ENCODE results near the gene MYO10. TPM values are rescaled to one million over a fixed set of nuclear protein-coding genes. Genes with fewer than 3 reads are reported as not detected.

MYO10 gene
- total RNA-seq, 2 experiments from 2014 or later: 0.03 to 1.7 TPM

DNA sequence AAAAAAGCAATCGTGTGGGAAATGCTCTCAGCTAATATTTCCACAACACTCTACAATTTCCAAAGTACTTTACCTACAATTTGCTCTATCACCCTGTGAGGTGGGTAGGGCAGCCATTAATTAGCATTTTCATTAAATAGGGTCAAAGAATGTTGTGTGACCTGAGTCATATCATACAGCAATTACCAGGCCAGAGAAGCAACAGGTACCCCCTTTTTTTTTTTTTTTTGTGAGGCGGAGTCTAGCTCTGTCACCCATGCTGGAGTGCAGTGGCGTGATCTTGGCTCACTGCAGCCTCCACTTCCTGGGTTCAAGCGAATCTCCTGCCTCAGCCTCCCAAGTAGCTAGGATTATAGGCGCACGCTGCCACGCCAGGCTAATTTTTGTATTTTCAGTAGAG is 210.5 kb downstream of the MYO10 start:
- Histone ChIP-seq H3K4me2 (ENCODE audit: low read length) (no peak overlapping the region), H3K4me1 (ENCODE audit: insufficient read depth, low read length, poor library complexity, severe bottlenecking) (peaks cover 3% of the 10 kb centered on the region), H3K4me3 (ENCODE audit: low read depth, low read length, poor library complexity, severe bottlenecking) (no peak overlapping the region), H3K36me3 (ENCODE audit: insufficient read depth, low read length) (no peaks in the 10 kb centered on the region), H3K27ac (ENCODE audit: low read depth, low read length, poor library complexity, severe bottlenecking) (no peak overlapping the region), H3K79me2 (ENCODE audit: insufficient read depth, low read depth, low read length) (no peaks in the 10 kb centered on the region), H3K9me3 (ENCODE audit: low read length) (no peaks in the 10 kb centered on the region), H2AFZ (ENCODE audit: low read length) (no peak overlapping the region), H3K9me2 (ENCODE audit: insufficient read depth, low read length) (no peaks in the 10 kb centered on the region), H4K20me1 (ENCODE audit: insufficient read depth, low read length) (no peaks in the 10 kb centered on the region)
- DNase-seq (ENCODE audit: low spot score): no peak
- TF ChIP-seq, protein P1, sequence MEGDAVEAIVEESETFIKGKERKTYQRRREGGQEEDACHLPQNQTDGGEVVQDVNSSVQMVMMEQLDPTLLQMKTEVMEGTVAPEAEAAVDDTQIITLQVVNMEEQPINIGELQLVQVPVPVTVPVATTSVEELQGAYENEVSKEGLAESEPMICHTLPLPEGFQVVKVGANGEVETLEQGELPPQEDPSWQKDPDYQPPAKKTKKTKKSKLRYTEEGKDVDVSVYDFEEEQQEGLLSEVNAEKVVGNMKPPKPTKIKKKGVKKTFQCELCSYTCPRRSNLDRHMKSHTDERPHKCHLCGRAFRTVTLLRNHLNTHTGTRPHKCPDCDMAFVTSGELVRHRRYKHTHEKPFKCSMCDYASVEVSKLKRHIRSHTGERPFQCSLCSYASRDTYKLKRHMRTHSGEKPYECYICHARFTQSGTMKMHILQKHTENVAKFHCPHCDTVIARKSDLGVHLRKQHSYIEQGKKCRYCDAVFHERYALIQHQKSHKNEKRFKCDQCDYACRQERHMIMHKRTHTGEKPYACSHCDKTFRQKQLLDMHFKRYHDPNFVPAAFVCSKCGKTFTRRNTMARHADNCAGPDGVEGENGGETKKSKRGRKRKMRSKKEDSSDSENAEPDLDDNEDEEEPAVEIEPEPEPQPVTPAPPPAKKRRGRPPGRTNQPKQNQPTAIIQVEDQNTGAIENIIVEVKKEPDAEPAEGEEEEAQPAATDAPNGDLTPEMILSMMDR (conservative IDR thresholded peaks at IDR 0.05; ENCODE audit: low read length): no peak
- no peak for TF ChIP-seq EZH2phosphoT487 (IDR thresholded peaks at IDR 0.05; ENCODE audit: borderline replicate concordance, low read depth, low read length)
- no TSS peak for BruUV-seq (replicated peaks)
- ChIA-PET CTCF (ENCODE audit: unreplicated experiment) (no interaction called here), POLR2A (interaction anchor here (0.5 kb wide), 1 partner anchor 182 kb away, joined by 5 read pairs; no protein-coding TSS in a partner anchor)
- intact Hi-C loops (cut with micrococcal nuclease; ENCODE audit: unreplicated experiment): no loop called here

DNA sequence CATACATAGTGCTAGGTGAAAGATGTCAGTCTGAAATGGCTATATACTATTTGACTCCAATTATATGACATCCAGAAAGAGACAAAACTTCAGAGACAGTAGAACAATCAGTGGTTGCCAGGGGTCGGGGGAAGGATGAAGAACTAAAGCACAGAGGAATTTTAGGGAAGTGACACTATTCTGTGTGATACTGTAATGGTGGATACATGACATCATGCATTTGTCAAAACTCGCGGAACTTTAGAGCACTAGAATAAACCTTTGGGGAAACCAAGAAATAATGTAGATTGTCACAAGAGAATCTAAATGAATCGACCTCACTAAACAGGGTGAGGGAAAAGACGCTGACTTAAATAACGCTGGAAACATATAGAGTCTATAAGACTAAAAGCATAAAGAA is 212.3 kb downstream of the MYO10 start:
- Histone ChIP-seq H3K9me3 (ENCODE audit: low read length) (no peaks in the 10 kb centered on the region), H4K20me1 (ENCODE audit: insufficient read depth, low read length) (no peaks in the 10 kb centered on the region), H3K4me2 (ENCODE audit: low read length) (no peak overlapping the region), H3K36me3 (ENCODE audit: insufficient read depth, low read length) (no peaks in the 10 kb centered on the region), H3K4me3 (ENCODE audit: low read depth, low read length, poor library complexity, severe bottlenecking) (no peak overlapping the region), H2AFZ (ENCODE audit: low read length) (no peak overlapping the region), H3K79me2 (ENCODE audit: insufficient read depth, low read depth, low read length) (no peaks in the 10 kb centered on the region), H3K4me1 (ENCODE audit: insufficient read depth, low read length, poor library complexity, severe bottlenecking) (peaks cover 3% of the 10 kb centered on the region), H3K27ac (ENCODE audit: low read depth, low read length, poor library complexity, severe bottlenecking) (no peak overlapping the region), H3K9me2 (ENCODE audit: insufficient read depth, low read length) (no peaks in the 10 kb centered on the region)
- intact Hi-C loops (cut with micrococcal nuclease; ENCODE audit: unreplicated experiment): no loop called here
- ChIA-PET CTCF (ENCODE audit: unreplicated experiment) (no interaction called here), POLR2A (no interaction called here)
- no peak for DNase-seq (ENCODE audit: low spot score)
- BruUV-seq (replicated peaks): no TSS peak
- TF ChIP-seq, protein P1 (conservative IDR thresholded peaks at IDR 0.05; ENCODE audit: low read length): no peak
- TF ChIP-seq EZH2phosphoT487 (IDR thresholded peaks at IDR 0.05; ENCODE audit: borderline replicate concordance, low read depth, low read length): no peak

DNA sequence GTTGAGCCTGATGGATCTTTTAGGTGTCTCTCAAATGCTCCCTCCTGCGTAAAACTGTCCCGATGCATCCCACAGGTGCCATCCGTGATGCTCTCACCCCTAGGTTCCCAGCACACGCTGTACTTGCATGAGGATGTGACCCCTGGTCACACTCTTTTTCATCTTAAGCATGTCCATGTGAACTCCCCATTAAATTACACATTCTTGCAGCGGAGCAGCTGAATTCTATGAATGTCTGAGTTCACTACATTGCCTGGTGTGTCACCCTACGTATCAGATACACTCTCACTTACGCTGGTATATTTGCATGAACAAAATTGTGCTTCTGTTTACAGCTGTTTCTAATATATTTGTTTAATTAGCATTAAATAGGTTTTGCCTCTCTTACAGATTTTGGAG is 214.0 kb downstream of the MYO10 start:
- Histone ChIP-seq H3K36me3 (ENCODE audit: insufficient read depth, low read length) (no peaks in the 10 kb centered on the region), H3K4me3 (ENCODE audit: low read depth, low read length, poor library complexity, severe bottlenecking) (no peak overlapping the region), H3K79me2 (ENCODE audit: insufficient read depth, low read depth, low read length) (no peaks in the 10 kb centered on the region), H3K9me2 (ENCODE audit: insufficient read depth, low read length) (no peaks in the 10 kb centered on the region), H3K4me1 (ENCODE audit: insufficient read depth, low read length, poor library complexity, severe bottlenecking) (peaks cover 3% of the 10 kb centered on the region), H4K20me1 (ENCODE audit: insufficient read depth, low read length) (no peaks in the 10 kb centered on the region), H3K4me2 (ENCODE audit: low read length) (no peak overlapping the region), H3K9me3 (ENCODE audit: low read length) (no peaks in the 10 kb centered on the region), H2AFZ (ENCODE audit: low read length) (no peak overlapping the region), H3K27ac (ENCODE audit: low read depth, low read length, poor library complexity, severe bottlenecking) (no peak overlapping the region)
- POLR2A ChIA-PET: no interaction called here
- CTCF ChIA-PET (ENCODE audit: unreplicated experiment): no interaction called here
- DNase-seq (ENCODE audit: low spot score): no peak
- no peak for TF ChIP-seq EZH2phosphoT487 (IDR thresholded peaks at IDR 0.05; ENCODE audit: borderline replicate concordance, low read depth, low read length)
- TF ChIP-seq, protein P1 (conservative IDR thresholded peaks at IDR 0.05; ENCODE audit: low read length): no peak
- no TSS peak for BruUV-seq (replicated peaks)
- intact Hi-C loops (cut with micrococcal nuclease; ENCODE audit: unreplicated experiment): no loop called here

Data from OCI-LY7 (cell line).